ENCODE measurements around the gene CDON.

- TF ChIP-seq CTCF (conservative IDR thresholded peaks at IDR 0.05) (no peak), ZFX (IDR thresholded peaks at IDR 0.05) (no peak)
Measured at GRCh38 chr11:125990244-125990643, 72.4 kb downstream of the CDON start.
